SIG-M5 (cell line): ENCODE measurements around the gene ABCC9.
"Not testable (repeated sequence)": the region's sequence is repeated elsewhere in the genome, so short reads cannot be mapped to it uniquely, and the experiment has no call there.

ENCODE experiments used
- DNase-seq: peaks from one replicate; lab custom pipeline; 2025; lab: John Stamatoyannopoulos, UW

ABCC9 gene

GRCh38 chr12:21815306-21816062 is 125.7 kb downstream of the ABCC9 start:
- DNase-seq = no peak

GRCh38 chr12:21814814-21815213 is 126.4 kb downstream of the ABCC9 start:
- DNase-seq = no peak

GRCh38 chr12:21814327-21814726 is 126.9 kb downstream of the ABCC9 start:
- DNase-seq = no peak

GRCh38 chr12:21813751-21814150 is 127.5 kb downstream of the ABCC9 start:
- no peak for DNase-seq

- no peak for DNase-seq
Measured at GRCh38 chr12:21813125-21813524, 128.1 kb downstream of the ABCC9 start.

- DNase-seq = not testable (repeated sequence)
Measured at GRCh38 chr12:21812340-21812739, 128.9 kb downstream of the ABCC9 start.

GRCh38 chr12:21809100-21809499 is 132.1 kb downstream of the ABCC9 start:
- DNase-seq = no peak

GRCh38 chr12:21806255-21806654 is 135.0 kb downstream of the ABCC9 start:
- no peak for DNase-seq

GRCh38 chr12:21801522-21802288 is 139.5 kb downstream of the ABCC9 start:
- no peak for DNase-seq

- DNase-seq = no peak
Measured at GRCh38 chr12:21800011-21800410, 141.2 kb downstream of the ABCC9 start.

GRCh38 chr12:21797539-21797938 is 143.7 kb downstream of the ABCC9 start:
- no peak for DNase-seq

GRCh38 chr12:21795648-21796328 is 145.4 kb downstream of the ABCC9 start:
- no peak for DNase-seq

GRCh38 chr12:21794807-21795595 is 146.2 kb downstream of the ABCC9 start:
- DNase-seq = not testable (repeated sequence)

GRCh38 chr12:21789687-21790086 is 151.5 kb downstream of the ABCC9 start:
- not testable (repeated sequence) for DNase-seq

- no peak for DNase-seq
Measured at GRCh38 chr12:21788089-21788983, 152.9 kb downstream of the ABCC9 start.

- DNase-seq = no peak
Measured at GRCh38 chr12:21786041-21786531, 155.1 kb downstream of the ABCC9 start.

- not testable (repeated sequence) for DNase-seq
Measured at GRCh38 chr12:21782723-21783122, 158.5 kb downstream of the ABCC9 start.

GRCh38 chr12:21780786-21781185 is 160.4 kb downstream of the ABCC9 start:
- DNase-seq = no peak

GRCh38 chr12:21776175-21776574 is 165.1 kb downstream of the ABCC9 start:
- DNase-seq = no peak

GRCh38 chr12:21775133-21775820 is 165.9 kb downstream of the ABCC9 start:
- DNase-seq = no peak
